ENCODE data around the gene SIK3.

The SIK3 gene

DNA sequence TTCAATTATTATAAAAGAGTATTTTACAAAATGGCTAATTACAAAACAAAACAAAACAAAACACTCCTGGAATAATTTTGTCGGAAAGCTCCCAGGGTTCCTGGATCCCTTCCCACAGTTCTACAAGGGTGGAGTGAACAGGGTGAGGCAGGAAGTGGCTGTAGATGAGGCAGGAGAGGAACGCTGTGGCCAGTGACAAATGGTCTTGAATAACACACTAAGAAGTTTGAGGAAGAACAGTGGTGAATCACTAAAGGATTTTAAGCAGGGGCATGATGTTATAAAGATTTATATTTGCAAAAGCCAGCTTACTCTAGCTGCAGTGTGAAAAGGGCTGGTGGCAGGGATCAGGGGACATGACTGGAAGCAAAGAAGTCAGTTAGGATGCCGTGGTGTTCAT, 227.0 kb downstream of the SIK3 start:
- DNase-seq (ENCODE audit: low read depth), result peak; percentile 95
- TF ChIP-seq, protein P1, sequence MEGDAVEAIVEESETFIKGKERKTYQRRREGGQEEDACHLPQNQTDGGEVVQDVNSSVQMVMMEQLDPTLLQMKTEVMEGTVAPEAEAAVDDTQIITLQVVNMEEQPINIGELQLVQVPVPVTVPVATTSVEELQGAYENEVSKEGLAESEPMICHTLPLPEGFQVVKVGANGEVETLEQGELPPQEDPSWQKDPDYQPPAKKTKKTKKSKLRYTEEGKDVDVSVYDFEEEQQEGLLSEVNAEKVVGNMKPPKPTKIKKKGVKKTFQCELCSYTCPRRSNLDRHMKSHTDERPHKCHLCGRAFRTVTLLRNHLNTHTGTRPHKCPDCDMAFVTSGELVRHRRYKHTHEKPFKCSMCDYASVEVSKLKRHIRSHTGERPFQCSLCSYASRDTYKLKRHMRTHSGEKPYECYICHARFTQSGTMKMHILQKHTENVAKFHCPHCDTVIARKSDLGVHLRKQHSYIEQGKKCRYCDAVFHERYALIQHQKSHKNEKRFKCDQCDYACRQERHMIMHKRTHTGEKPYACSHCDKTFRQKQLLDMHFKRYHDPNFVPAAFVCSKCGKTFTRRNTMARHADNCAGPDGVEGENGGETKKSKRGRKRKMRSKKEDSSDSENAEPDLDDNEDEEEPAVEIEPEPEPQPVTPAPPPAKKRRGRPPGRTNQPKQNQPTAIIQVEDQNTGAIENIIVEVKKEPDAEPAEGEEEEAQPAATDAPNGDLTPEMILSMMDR (conservative IDR thresholded peaks at IDR 0.05; ENCODE audit: control insufficient read depth, insufficient read depth, low read depth, low read length), result no peak
- H3K4me3 ChIP-seq (ENCODE audit: control insufficient read depth, low read depth, low read length), result no peak overlapping the region

DNA sequence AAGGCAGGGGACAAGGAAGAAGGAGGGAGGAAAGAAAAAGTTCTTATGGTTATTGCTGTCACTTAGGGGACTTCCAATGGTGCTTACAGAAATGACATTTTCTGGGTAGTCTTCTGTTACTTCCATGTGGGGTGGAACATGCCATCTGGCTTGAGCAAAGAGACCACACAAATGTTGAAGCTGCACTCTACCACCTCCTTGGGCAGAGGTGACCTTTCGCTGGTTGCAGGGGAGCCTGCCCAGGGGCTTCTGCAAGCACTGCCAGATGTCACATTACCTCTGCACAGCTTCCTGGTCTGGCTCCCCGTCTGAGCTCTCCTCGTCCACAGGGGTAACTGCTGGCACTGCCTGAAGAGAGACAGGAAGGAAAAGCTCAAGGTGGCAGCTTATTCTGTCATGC, 228.2 kb downstream of the SIK3 start:
- TF ChIP-seq, protein P1 (conservative IDR thresholded peaks at IDR 0.05; ENCODE audit: control insufficient read depth, insufficient read depth, low read depth, low read length), result no peak

DNA sequence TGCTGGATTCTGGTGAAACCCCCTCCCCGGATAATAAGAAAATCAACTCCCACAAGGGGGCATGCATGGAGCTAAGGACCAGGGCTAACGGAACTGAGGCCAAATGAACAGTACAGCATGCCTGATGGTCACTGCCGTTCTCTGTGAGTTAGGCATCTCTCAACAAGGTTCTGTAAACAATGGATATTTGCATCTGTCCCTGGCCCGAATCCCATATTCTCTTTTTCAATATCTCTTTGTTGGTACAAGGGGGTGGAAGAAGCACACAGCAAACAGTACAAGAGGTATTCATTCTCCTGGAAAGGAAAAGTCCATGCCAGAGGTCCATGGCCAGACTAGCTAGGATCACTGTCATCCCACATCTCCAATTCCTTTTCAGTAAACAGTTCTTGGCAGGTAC, 228.6 kb downstream of the SIK3 start:
- no peak overlapping the region for H3K4me3 ChIP-seq (ENCODE audit: control insufficient read depth, low read depth, low read length)
- TF ChIP-seq, protein P1 (conservative IDR thresholded peaks at IDR 0.05; ENCODE audit: control insufficient read depth, insufficient read depth, low read depth, low read length), result no peak
- DNase-seq (ENCODE audit: low read depth), result no peak

More for the DNA sequence above, 228.2 kb downstream of the SIK3 start:
- DNase-seq (ENCODE audit: low read depth), result no peak
- H3K4me3 ChIP-seq (ENCODE audit: control insufficient read depth, low read depth, low read length), result no peak overlapping the region

DNA sequence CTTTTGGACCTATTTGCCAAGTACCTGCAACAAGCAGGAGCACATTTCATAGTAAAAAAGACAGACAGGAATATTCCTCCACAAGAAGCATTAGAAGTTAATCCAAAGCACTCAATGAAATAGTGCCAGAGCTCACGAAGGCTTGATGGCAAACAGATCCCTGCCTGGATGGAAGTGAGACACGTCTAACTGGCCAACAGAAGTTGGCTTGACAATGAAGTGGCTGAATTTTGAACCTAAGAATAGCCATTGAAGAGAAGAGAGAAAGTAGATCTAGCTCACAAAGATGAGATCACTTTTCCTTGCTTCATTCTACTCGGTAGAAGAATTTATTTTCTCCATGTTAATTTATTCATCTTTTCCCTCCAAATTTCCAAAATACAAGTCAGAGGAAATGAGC, 230.2 kb downstream of the SIK3 start:
- no peak overlapping the region for H3K4me3 ChIP-seq (ENCODE audit: control insufficient read depth, low read depth, low read length)
- TF ChIP-seq, protein P1 (conservative IDR thresholded peaks at IDR 0.05; ENCODE audit: control insufficient read depth, insufficient read depth, low read depth, low read length), result no peak
- no peak for DNase-seq (ENCODE audit: low read depth)

DNA sequence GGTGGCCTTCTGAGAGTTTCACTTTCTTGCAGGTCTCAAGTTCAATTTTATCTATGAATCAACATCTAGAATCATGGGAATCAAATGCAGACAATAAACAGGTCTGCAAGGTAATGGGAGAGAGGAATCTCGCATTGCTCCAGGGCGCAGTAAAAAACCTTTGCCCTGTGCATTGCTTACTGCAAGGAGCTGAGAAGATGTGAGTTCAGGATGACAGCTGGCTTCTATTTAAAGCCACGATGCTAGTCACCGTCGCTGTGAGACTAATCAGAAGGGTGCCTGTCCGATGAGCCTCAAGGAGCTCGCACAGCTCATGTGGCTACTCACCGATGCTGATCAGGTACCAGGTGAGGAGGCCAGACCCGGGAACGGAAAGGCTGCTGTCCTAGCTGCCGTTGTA, 230.6 kb downstream of the SIK3 start:
- TF ChIP-seq, protein P1 (conservative IDR thresholded peaks at IDR 0.05; ENCODE audit: control insufficient read depth, insufficient read depth, low read depth, low read length), result no peak
- DNase-seq (ENCODE audit: low read depth), result no peak
- H3K4me3 ChIP-seq (ENCODE audit: control insufficient read depth, low read depth, low read length), result no peak overlapping the region

DNA sequence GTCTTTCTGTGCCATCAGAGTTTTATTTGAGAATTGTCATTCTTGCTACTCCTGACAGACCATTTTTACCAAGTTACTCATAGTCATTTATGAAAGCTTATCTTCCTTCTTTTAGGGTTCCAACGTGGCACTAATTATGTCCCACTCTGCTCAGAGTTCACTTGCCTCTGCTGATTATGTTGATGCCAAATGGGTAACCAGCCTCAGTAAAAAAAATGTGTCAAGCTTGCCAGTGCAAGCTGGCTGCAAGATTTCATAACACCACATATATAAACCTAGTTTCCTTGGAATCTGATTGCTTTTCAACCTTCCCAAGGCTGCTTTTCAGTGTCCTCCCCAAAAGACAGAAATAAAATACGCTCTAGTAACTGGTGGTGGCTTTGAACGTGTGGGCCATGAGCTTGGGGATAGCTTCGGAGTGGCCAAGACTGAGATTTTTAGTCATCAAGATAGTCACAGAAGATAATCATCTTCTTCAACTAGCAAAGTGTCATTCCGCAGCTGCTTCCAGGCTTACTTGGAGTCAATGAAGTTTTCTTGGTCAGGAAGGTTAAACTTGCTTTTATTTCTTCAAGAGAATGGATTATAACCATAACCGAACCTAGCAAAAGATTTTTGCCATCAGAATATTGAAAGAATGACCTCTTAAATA, 231.3 kb downstream of the SIK3 start:
- no peak overlapping the region for H3K4me3 ChIP-seq (ENCODE audit: control insufficient read depth, low read depth, low read length)
- no peak for DNase-seq (ENCODE audit: low read depth)
- TF ChIP-seq, protein P1 (conservative IDR thresholded peaks at IDR 0.05; ENCODE audit: control insufficient read depth, insufficient read depth, low read depth, low read length), result no peak

DNA sequence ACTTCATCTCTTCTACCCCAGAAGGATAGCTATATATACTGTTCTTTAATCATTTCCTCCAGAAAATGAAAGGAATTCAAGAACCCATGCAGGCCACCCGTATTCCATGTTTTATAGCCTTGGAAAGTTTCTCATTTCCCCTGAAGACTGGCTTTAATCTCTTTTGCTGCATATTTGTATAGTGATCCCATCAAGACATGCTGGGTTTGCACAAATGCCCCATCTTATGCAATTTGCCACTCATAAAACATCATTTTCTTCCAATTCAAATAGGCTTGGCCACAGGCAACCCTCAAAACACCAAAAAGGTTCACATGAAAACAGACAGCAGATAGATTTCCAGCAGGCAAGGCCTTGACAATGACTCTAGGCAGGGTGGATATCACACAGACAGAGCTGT, 232.5 kb downstream of the SIK3 start:
- TF ChIP-seq, protein P1 (conservative IDR thresholded peaks at IDR 0.05; ENCODE audit: control insufficient read depth, insufficient read depth, low read depth, low read length), result no peak
- no peak overlapping the region for H3K4me3 ChIP-seq (ENCODE audit: control insufficient read depth, low read depth, low read length)
- DNase-seq (ENCODE audit: low read depth), result no peak
